K562 (cell line): ENCODE results near the gene PTPN14. TPM values are rescaled to one million over a fixed set of nuclear protein-coding genes. Genes with fewer than 3 reads are reported as not detected.

Source experiments
- ATAC-seq: fragments of 200-7000 bp; cut with Tn5 transposase; 3 replicates; pipeline ENCODE4 v1.9.1; 2020; ENCODE audit warnings: moderate library complexity
- BruUV-seq: library from RNA; stranded (reverse); fragments of 400-500 nt; replicated peaks from 2 replicates; lab custom pipeline; 2021; lab: Mats Ljungman, UMichigan
- CTCF ChIA-PET: fragments of 300-600 bp; formaldehyde crosslinking; extraction: SDS; loops from one replicate; lab custom pipeline; 2021; ENCODE audit warnings: low intra/inter-chr PET ratio; lab: Yijun Ruan, JAX
- POLR2A ChIA-PET: fragments of 300-600, 350-650 bp; sonication (Branson Sonifier 250); formaldehyde crosslinking; extraction: SDS; loops from one replicate; lab custom pipeline; 2021; ENCODE audit warnings: antibody characterized with exemption, inconsistent platforms; lab: Yijun Ruan, JAX
- DNase-seq, 4 experiments: peaks; one replicate each; pipeline versions ENCODE4 v3.0.0 to v3.0.0-alpha.2; 2011 to 2018; ENCODE audit warnings: low spot score in 3 of 4, mixed read lengths in 3 of 4; ENCODE audit errors: extremely low read depth in 1 of 4
- FAIRE-seq: peaks from 2 replicates; lab custom pipeline; 2011; peaks lifted over from hg19 to GRCh38; lab: Jason Lieb, UNC
- H2AFZ ChIP-seq: 2 replicates; pipeline ENCODE4 v1.6.0; 2011; ENCODE audit warnings: low read depth, low read length, control low read depth, inconsistent platforms
- H3K27ac ChIP-seq: fragments of 200-600 bp; 3 replicates; pipeline ENCODE4 v1.8.0; 2011; ENCODE audit warnings: low read depth, mild to moderate bottlenecking, control low read depth, inconsistent platforms, low read length, moderate library complexity, mixed read lengths; ENCODE audit errors: extremely low read depth
- H3K27me3 ChIP-seq, 2 experiments: fragments of 300-600 bp in 1 of 2; 2 replicates in 1 of 2; 3 replicates in 1 of 2; pipeline versions ENCODE4 v1.6.0 to v1.8.0; 2011; ENCODE audit warnings: inconsistent platforms in 2 of 2, low read length in 2 of 2, mild to moderate bottlenecking in 1 of 2, mixed read lengths in 1 of 2, moderate library complexity in 1 of 2; ENCODE audit not compliant: control insufficient read depth in 2 of 2, insufficient read depth in 2 of 2
- H3K36me3 ChIP-seq: fragments of 300-600 bp; 3 replicates; pipeline ENCODE4 v1.8.0; 2011; ENCODE audit warnings: mild to moderate bottlenecking, low read length, inconsistent platforms; ENCODE audit not compliant: control insufficient read depth, insufficient read depth
- H3K4me1 ChIP-seq, 2 experiments: fragments of 200-600 bp in 1 of 2; replicated peaks in 1 of 2; 2 replicates in 1 of 2; 3 replicates in 1 of 2; pipeline versions ENCODE4 v1.5.1 to v1.8.0; 2011; ENCODE audit warnings: inconsistent platforms in 2 of 2, low read length in 2 of 2, mild to moderate bottlenecking in 1 of 2, mixed read lengths in 1 of 2, moderate library complexity in 1 of 2; ENCODE audit not compliant: control insufficient read depth in 2 of 2, insufficient read depth in 2 of 2
- H3K4me2 ChIP-seq: 2 replicates; pipeline ENCODE4 v1.6.1; 2011; ENCODE audit warnings: low read length, control low read depth, inconsistent platforms, mixed read lengths; ENCODE audit not compliant: insufficient read depth
- H3K4me3 ChIP-seq: fragments of 200-600 bp; sonication (generic), shearing (Covaris generic); 2 replicates; pipeline ENCODE4 v1.5.1; 2016; ENCODE audit warnings: control low read depth, inconsistent platforms
- H3K79me2 ChIP-seq: fragments of 200-600 bp; 3 replicates; pipeline ENCODE4 v1.8.0; 2011; ENCODE audit warnings: low read length, inconsistent platforms; ENCODE audit not compliant: control insufficient read depth, insufficient read depth
- H3K9ac ChIP-seq, 2 experiments: 2 replicates each; pipeline versions ENCODE4 v1.6.0 to v1.6.1; 2011; ENCODE audit warnings: low read depth in 2 of 2, low read length in 2 of 2, control low read depth in 1 of 2, inconsistent platforms in 1 of 2, mild to moderate bottlenecking in 1 of 2, mixed read lengths in 1 of 2; ENCODE audit not compliant: insufficient read depth in 1 of 2
- H3K9me1 ChIP-seq: one replicate; pipeline ENCODE4 v1.6.0; 2011; ENCODE audit warnings: inconsistent platforms, mild to moderate bottlenecking, low read length, moderate library complexity; ENCODE audit not compliant: control insufficient read depth, insufficient read depth
- H3K9me3 ChIP-seq: replicated peaks from 2 replicates; pipeline ENCODE4 v1.5.1; 2011; ENCODE audit warnings: low read depth, low read length, inconsistent platforms; ENCODE audit not compliant: control insufficient read depth, insufficient read depth
- H4K20me1 ChIP-seq: replicated peaks from 2 replicates; pipeline ENCODE4 v1.6.1; 2011; ENCODE audit warnings: low read length, inconsistent platforms, mixed read lengths; ENCODE audit not compliant: control insufficient read depth, insufficient read depth
- L3MBTL2 ChIP-seq: fragments of 450-650 bp; IDR thresholded peaks from 2 replicates; pipeline ENCODE4 v1.6.1; 2016; ENCODE audit warnings: mild to moderate bottlenecking, moderate library complexity
- MAFF ChIP-seq: IDR thresholded peaks from 2 replicates; pipeline ENCODE4 v1.6.1; 2012; ENCODE audit warnings: low read length, improper control_type of control experiment
- MCM7 ChIP-seq, 2 experiments: fragments of 450-650 bp; IDR thresholded peaks; 2 replicates each; pipeline ENCODE4 v1.6.1; 2016 to 2018
- RBM15 ChIP-seq: fragments of 200-400 bp; formaldehyde crosslinking; IDR thresholded peaks from 2 replicates; pipeline ENCODE4 v1.6.1; 2018; ENCODE audit warnings: mild to moderate bottlenecking, low read length, moderate library complexity; ENCODE audit not compliant: insufficient read depth
- RUNX1 ChIP-seq: sonication (generic); IDR thresholded peaks from 2 replicates; pipeline ENCODE4 v1.6.1; 2016; ENCODE audit warnings: antibody characterized with exemption, low read depth
- TCF3 ChIP-seq: sonication (generic); formaldehyde crosslinking; IDR thresholded peaks from 2 replicates; pipeline ENCODE4 v1.4.0; 2020; ENCODE audit warnings: mild to moderate bottlenecking, missing genetic modification reagents
- ZNF766 ChIP-seq: fragments of 200-800 bp; sonication (Bioruptor generic); conservative IDR thresholded peaks from 2 replicates; pipeline ENCODE4 v1.6.1; 2016; ENCODE audit warnings: missing genetic modification characterization, missing compliant biosample characterization
- WGBS: fragments of 100-300 bp; shearing (Covaris generic); methylation state at CpG from one replicate; pipeline ENCODE4 v1.1.6; 2016; ENCODE audit warnings: low coverage, mixed read lengths; ENCODE audit not compliant: insufficient coverage; ENCODE audit errors: missing lambda C conversion rate; 5-methylcytosine and 5-hydroxymethylcytosine counted together
- in situ Hi-C: fragments of 300-500 bp; cut with MboI; formaldehyde crosslinking; loops from 4 replicates; pipeline ENCODE4 v1.15.0; 2018; ENCODE audit warnings: inconsistent platforms, mixed read lengths
- intact Hi-C: fragments of 100-400 bp; cut with micrococcal nuclease; formaldehyde crosslinking; loops from 2 replicates; pipeline ENCODE4 v1.14.2; 2022
- polyA plus RNA-seq, 8 experiments: library from polyadenylated mRNA; depleted of rRNA in 4 of 8; stranded (reverse) in 5 of 8; unstranded in 3 of 8; fragments of >200 nt; fragmentation: Nextera tagmentation in 2 of 8; fragmentation: Illumina TruSeq in 1 of 8; extraction: Ambion mirVana in 2 of 8; extraction: Trizol in 1 of 8; gene quantifications; 2 replicates each; pipeline versions ENCODE4 v1.2.1 to v1.2.3, GENCODE V29; 2011 to 2014; ENCODE audit warnings: inconsistent platforms in 1 of 8, missing spikeins in 1 of 8
- total RNA-seq, 7 experiments: library from RNA; depleted of rRNA in 6 of 7; stranded (reverse); fragments of >200 nt in 6 of 7; fragmentation: Illumina TruSeq in 2 of 7; extraction: Trizol in 2 of 7; gene quantifications; 2 replicates each; pipeline versions ENCODE4 v1.2.1 to v1.2.3, GENCODE V29; 2011 to 2021; ENCODE audit warnings: low replicate concordance in 1 of 7
- TF ChIP-seq, protein P1 (sequence below): sonication (generic); formaldehyde crosslinking; IDR thresholded peaks from 2 replicates; pipeline ENCODE4 v1.4.0; 2020; ENCODE audit warnings: mild to moderate bottlenecking, missing genetic modification reagents
- TF ChIP-seq, protein P2 (sequence below): fragments of 250-450 bp; sonication (Bioruptor Pico); IDR thresholded peaks from 2 replicates; pipeline ENCODE4 v1.4.0; 2020; ENCODE audit warnings: mild to moderate bottlenecking
- TF ChIP-seq, protein P3 (sequence below), 2 experiments: fragments of 450-650 bp; IDR thresholded peaks; 2 replicates each; pipeline ENCODE4 v1.6.1; 2016; ENCODE audit warnings: mild to moderate bottlenecking in 2 of 2, borderline replicate concordance in 1 of 2, low read depth in 1 of 2, moderate library complexity in 1 of 2

The PTPN14 gene
- total and polyA plus RNA-seq, 9 of the 15 experiments (the other 6 are each of a cell fraction or from before 2014, with no cell fraction given) = 0.01 to 0.29 (median 0.04) TPM; not detected in 6

DNA sequence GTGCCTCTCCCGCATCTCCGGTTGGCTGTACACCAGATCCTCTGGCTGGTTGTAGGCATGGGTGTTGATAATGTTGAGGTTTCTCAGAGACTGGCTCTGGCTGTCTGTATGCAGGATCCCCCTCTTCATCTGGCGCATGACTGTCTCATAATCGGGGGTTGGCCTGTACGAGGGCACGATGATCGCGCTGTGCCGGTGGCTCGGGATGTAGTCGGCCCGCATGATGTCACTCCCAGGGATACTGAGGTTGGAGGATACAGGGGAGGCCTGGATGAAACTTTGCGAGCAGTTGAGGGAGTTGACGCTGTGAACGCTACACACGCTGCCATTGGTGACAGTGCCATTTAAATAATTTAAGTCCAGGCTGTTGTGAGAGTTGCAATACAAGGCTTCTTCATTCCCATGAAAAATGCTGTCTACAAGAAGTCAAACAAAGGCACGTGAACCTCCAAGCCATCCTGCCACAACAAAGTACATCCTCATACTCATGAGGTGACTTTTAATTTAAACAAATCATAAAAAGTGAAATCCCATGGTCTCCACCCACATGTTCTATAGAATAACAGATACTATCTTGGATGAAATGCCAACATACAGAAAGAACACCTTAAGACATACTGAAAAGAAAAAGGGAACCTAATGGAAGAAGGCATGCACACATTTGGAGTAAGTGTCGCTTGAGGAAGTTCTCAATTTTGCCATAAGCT lies 166.9 kb downstream of the PTPN14 start:
- ChIA-PET POLR2A (no interaction called here), CTCF (no interaction called here)
- Histone ChIP-seq H3K27me3 (peaks cover 34 to 39% of the 10 kb centered on the region in 2 experiments), H2AFZ (no peak overlapping the region), H3K4me2 (no peak overlapping the region), H3K79me2 (no peaks in the 10 kb centered on the region), H3K36me3 (no peaks in the 10 kb centered on the region), H3K9me1 (no peaks in the 10 kb centered on the region), H3K4me3 (no peak overlapping the region), H3K27ac (no peak overlapping the region), H3K9me3 (no peaks in the 10 kb centered on the region), H3K4me1 (peaks cover 0 to 10% of the 10 kb centered on the region in 2 experiments; a peak in 1 of 5 replicates), H4K20me1 (no peaks in the 10 kb centered on the region), H3K9ac (no peak overlapping the region)
- in situ Hi-C loops = no loop called here
- ATAC-seq (no peak), DNase-seq (no peak), FAIRE-seq (no peak)
- BruUV-seq = no TSS peak
- intact Hi-C loops = no loop called here
- WGBS = 2% methylated on average over 18 of the region's 18 CpGs
- TF ChIP-seq L3MBTL2 (no peak), RUNX1 (no peak), RBM15 (no peak), MAFF (no peak), MCM7 (IDR thresholded peaks at IDR 0.05) (no peak), TCF3 (no peak), ZNF766 (no peak)
- TF ChIP-seq, protein P1, sequence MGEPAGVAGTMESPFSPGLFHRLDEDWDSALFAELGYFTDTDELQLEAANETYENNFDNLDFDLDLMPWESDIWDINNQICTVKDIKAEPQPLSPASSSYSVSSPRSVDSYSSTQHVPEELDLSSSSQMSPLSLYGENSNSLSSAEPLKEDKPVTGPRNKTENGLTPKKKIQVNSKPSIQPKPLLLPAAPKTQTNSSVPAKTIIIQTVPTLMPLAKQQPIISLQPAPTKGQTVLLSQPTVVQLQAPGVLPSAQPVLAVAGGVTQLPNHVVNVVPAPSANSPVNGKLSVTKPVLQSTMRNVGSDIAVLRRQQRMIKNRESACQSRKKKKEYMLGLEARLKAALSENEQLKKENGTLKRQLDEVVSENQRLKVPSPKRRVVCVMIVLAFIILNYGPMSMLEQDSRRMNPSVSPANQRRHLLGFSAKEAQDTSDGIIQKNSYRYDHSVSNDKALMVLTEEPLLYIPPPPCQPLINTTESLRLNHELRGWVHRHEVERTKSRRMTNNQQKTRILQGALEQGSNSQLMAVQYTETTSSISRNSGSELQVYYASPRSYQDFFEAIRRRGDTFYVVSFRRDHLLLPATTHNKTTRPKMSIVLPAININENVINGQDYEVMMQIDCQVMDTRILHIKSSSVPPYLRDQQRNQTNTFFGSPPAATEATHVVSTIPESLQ (CRISPR knock-in tag) = no peak
- TF ChIP-seq, protein P2, sequence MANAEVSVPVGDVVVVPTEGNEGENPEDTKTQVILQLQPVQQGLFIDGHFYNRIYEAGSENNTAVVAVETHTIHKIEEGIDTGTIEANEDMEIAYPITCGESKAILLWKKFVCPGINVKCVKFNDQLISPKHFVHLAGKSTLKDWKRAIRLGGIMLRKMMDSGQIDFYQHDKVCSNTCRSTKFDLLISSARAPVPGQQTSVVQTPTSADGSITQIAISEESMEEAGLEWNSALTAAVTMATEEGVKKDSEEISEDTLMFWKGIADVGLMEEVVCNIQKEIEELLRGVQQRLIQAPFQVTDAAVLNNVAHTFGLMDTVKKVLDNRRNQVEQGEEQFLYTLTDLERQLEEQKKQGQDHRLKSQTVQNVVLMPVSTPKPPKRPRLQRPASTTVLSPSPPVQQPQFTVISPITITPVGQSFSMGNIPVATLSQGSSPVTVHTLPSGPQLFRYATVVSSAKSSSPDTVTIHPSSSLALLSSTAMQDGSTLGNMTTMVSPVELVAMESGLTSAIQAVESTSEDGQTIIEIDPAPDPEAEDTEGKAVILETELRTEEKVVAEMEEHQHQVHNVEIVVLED (CRISPR knock-in tag) = no peak
- TF ChIP-seq, protein P3, sequence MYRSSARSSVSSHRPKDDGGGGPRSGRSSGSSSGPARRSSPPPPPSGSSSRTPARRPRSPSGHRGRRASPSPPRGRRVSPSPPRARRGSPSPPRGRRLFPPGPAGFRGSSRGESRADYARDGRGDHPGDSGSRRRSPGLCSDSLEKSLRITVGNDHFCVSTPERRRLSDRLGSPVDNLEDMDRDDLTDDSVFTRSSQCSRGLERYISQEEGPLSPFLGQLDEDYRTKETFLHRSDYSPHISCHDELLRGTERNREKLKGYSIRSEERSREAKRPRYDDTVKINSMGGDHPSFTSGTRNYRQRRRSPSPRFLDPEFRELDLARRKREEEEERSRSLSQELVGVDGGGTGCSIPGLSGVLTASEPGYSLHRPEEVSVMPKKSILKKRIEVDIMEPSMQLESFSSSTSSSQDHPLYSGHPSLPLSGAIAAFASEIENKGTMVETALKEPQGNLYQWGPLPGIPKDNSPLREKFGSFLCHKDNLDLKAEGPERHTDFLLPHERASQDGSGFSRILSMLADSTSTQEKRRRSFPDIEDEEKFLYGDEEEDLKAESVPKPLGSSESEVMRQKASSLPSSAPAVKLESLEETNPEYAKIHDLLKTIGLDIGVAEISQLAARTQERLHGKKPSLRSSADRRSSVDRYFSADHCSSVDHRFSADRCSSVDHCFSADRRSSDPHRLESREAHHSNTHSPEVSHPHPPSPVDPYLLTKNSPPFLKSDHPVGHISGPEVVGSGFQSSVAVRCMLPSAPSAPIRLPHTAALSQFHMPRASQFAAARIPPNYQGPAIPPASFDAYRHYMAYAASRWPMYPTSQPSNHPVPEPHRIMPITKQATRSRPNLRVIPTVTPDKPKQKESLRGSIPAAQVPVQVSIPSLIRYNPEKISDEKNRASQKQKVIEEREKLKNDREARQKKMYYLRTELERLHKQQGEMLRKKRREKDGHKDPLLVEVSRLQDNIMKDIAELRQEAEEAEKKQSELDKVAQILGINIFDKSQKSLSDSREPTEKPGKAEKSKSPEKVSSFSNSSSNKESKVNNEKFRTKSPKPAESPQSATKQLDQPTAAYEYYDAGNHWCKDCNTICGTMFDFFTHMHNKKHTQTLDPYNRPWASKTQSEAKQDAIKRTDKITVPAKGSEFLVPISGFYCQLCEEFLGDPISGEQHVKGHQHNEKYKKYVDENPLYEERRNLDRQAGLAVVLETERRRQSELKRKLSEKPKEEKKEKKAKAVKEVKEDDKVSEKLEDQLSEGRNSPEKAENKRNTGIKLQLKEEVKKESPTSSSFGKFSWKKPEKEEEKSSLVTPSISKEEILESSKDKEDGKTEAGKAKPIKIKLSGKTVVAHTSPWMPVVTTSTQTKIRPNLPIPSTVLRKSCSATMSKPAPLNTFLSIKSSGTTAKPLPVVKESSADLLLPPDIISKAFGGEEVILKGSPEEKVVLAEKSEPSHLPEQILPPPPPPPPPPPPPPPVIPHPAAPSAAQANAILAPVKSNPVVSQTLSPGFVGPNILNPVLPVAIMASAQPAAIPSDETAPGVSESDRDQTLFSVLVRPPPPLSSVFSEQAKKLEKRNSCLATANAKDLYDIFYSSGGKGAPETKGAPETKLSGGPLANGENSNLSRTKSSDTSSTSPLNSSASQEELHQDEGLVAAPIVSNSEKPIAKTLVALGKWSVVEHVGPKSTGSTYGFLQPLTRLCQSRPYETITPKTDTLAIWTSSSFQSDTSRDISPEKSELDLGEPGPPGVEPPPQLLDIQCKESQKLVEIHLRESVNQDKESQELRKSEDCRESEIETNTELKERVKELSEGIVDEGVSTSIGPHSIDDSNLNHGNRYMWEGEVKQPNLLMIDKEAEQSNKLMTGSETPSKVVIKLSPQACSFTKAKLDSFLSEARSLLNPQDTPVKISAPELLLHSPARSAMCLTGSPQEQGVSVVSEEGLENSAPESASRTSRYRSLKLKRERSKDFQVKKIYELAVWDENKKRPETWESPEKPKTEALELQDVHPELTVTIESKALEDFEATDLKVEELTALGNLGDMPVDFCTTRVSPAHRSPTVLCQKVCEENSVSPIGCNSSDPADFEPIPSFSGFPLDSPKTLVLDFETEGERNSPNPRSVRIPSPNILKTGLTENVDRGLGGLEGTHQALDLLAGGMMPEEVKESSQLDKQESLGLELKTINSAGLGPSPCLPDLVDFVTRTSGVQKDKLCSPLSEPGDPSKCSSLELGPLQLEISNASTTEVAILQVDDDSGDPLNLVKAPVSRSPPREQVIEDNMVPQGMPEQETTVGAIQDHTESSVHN (IDR thresholded peaks at IDR 0.05; ENCODE audit: borderline replicate concordance in 1 of 2, low read depth in 1 of 2) = no peak
